ENCODE data around the gene NFATC1.
"Not testable (repeated sequence)": the region's sequence is repeated elsewhere in the genome, so short reads cannot be mapped to it uniquely, and the experiment has no call there.

Gene NFATC1

DNA sequence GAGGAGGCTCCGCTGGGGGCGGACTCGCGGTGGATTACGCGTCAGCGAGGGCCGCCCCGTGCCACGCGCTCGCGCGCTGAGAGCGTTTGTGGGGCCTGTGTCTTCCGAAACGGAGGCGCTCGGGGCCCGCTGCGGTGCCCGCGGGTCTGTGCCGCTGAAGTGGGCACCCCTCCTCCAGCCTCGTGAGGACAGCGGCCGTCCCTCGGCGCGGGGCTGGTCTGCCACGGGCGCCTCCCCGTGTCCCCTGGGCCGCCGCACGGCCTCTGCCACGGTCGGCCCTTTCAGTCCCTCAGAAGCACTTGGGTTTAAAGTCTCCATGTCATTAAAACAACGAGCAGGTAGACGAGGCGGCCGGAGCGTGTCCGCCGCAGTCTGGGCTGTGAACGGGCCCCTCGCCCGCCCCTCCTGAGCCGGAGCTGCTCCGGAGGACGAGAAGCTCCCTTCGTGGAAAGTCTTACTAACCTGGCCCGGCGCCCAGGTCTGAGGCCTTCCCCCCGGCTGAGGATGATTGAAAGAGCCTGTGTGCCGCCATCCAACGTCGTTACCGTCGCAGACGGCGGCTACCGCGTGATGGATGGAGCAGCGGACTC lies 97.6 kb downstream of the NFATC1 start:
- no peak for DNase-seq

- DNase-seq: no peak
Observed at GRCh38 chr18:79493801-79494211, 98.1 kb downstream of the NFATC1 start.

GRCh38 chr18:79494936-79495335 lies 99.2 kb downstream of the NFATC1 start:
- DNase-seq: no peak

GRCh38 chr18:79495591-79496071 lies 99.9 kb downstream of the NFATC1 start:
- DNase-seq: no peak

- DNase-seq: no peak
Observed at GRCh38 chr18:79496237-79496977, 100.7 kb downstream of the NFATC1 start.

DNA sequence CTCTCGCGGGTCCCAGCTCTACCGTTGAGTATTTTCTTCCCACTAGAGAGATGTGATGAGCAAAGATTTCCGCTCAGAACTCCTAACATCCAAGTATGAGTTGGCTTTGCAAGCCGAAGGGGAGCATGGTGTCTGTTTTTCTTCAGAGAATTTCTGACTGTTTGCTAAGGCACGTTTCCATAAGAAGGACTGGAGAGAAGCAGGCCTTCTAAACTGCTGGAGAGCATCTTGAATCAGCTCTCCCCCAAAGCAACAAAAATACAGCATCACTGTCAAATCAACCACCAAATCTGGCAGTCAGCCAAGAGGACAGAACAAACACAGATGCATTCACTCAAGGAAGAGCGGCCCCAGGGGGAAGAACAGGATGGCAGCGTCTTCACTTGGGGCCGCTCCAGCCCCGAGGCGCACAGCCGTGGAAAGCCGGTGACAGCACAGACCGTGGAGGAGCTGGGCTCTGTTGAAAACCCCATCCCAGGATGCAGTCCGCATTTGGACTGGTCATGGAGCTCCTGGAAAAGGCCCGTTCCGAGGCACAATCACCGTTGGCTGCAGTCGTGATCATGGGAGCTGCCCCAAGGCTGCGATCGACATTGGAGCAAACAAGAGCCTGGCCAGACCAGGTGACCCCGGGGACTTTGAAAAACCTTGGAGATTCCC lies 101.4 kb downstream of the NFATC1 start:
- no peak for DNase-seq

DNA sequence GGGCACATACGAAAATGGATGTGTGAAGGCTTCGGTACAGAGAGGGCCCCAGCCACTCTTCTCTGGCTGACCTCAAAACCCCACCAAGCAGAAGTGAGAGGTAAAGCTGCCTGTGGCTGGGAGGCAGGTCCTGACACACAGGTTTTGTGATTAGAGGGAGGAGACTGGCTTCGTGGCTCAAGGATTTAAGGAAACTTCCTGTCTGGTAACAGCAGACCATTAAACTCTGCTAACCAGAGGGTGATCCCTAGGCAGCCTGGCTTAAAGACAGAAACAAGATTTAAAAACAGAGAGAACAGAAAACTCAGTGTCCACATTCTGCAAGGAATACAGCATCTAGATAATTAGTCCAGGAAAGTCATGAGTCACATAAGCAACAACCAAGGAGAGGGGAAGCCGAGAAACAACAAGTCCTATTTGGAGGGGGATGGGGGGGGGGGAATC lies 101.9 kb downstream of the NFATC1 start:
- DNase-seq: no peak

- DNase-seq: no peak
Observed at GRCh38 chr18:79498662-79499061, 102.9 kb downstream of the NFATC1 start.

DNA sequence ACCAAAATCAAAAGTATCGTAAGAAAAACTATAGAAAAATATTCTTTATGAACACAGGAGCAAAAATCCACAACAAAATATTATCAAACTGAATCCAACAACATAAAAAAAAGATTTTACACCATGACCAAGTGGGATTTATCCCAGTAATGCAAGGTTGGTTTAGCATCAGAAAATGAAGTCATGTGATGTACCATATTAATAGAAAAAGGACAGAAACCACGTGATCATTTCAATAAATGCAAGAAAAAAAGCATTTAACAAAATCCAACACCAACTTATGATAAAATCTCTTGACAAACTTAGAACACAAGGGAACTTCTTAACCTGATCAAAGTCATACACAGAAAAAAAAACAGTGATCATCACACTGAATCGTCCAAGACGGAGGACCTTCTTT lies 105.3 kb downstream of the NFATC1 start:
- no peak for DNase-seq

GRCh38 chr18:79502782-79503181 lies 107.1 kb downstream of the NFATC1 start:
- DNase-seq: no peak

- no peak for DNase-seq
Observed at GRCh38 chr18:79503406-79503805, 107.7 kb downstream of the NFATC1 start.

GRCh38 chr18:79504034-79504433 lies 108.3 kb downstream of the NFATC1 start:
- no peak for DNase-seq

- DNase-seq: not testable (repeated sequence)
Observed at GRCh38 chr18:79504495-79504894, 108.8 kb downstream of the NFATC1 start.

GRCh38 chr18:79505465-79505864 lies 109.7 kb downstream of the NFATC1 start:
- DNase-seq: not testable (repeated sequence)

- DNase-seq: peak in 3 of 6 experiments; percentile 31 to 61 (median 44)
Observed at GRCh38 chr18:79506191-79507075, 110.7 kb downstream of the NFATC1 start.

DNA sequence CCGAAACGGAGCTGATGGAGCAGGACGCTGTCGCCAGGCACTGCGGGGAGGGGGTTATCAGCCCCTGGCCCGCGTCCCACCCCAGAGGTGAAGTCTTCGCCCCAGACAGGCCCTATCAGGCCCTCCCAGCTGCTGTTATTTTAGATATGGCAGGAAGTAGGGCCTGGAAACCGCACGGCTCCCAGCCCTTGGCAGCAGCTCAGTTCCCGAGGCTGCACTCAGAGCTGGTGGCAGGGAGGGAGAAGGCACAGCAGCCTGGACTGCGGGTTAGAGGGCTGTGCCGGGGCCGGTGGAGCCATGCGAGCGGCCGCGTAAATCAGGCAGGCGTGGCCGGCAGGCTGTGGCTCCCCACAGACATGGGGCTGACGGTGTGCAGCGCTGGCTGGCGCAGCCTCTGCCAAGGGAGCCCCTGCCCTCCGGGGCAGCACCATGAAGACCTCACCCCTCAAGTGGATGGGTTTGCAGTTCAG lies 111.4 kb downstream of the NFATC1 start:
- DNase-seq: peak in 4 of 6 experiments; percentile 29 to 61 (median 44)

DNA sequence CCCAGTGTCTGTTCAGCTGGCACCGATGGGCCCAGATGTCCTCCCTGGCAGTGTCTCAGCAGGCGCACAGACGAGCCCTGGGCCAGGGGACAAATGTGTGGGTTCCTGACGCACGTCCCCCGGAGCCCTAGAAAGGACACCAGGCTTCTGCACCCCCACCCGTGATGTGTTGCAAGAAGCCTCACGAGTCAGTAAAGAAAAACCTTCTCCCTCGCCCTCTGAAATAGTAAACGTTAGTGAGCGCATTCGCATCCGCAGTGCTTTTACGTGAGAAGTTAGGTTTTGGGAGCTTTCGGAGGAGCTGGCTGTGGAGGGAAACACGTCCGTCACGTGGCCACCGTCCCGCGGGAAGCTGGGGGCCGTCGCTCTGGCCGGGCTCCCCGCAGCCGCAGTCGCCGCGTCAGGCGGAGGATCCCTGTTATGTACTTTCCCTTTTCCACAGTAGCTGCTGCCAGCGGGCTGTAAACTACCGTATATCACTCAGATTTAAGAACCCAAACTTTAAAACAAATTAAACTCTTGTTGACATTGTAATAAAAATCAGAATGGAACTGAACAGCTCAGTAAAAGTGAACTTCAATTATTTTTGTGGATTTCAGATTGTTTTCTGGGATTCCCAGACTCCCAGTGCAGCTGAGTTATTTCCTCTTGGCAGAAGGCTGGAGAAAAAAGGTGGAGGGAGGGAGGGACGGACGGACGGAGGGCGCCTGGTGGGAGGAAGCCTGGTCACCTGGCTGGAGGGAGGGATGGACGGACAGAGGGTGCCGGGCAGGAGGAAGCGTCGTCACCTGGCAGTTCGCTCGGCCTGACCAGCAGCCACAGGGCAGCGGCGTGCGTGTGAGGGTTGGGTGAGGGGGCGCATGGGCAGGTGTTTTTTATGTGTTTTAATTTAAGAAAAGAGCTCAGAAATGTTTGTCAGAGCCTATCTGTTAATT lies 112.1 kb downstream of the NFATC1 start:
- DNase-seq: peak in 3 of 6 experiments; percentile 17 to 57 (median 33)

GRCh38 chr18:79508565-79509535 lies 113.1 kb downstream of the NFATC1 start:
- DNase-seq: no peak

- DNase-seq: no peak
Observed at GRCh38 chr18:79509536-79509930, 113.8 kb downstream of the NFATC1 start.

GRCh38 chr18:79510046-79510685 lies 114.4 kb downstream of the NFATC1 start:
- DNase-seq: no peak
